ENCODE measurements around the gene EPB41L4A. TPM values are rescaled to one million over a fixed set of nuclear protein-coding genes. Genes with fewer than 3 reads are reported as not detected.
"Not testable (repeated sequence)": the region's sequence is repeated elsewhere in the genome, so short reads cannot be mapped to it uniquely, and the experiment has no call there.

EPB41L4A gene
- total RNA-seq, 2 donors from 2014 or later: 7.0 to 16.2 TPM

DNA sequence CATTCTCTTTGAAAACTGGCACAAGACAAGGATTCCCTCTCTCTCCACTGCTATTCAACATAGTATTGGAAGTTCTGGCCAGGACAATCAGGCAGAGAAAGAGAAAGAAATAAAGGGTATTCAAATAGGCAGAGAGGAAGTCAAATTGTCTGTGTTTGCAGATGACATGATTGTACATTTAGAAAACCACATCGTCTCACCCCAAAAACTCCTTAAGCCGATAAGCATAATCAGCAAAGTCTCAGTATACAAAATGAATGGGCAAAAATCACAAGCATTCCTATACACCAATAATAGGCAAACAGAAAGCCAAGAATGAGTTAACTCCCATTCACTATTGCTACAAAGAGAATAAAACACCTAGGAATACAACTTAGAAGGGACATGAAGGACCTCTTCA, 21.0 kb upstream of the EPB41L4A start:
- WGBS, 2 donors: 85 to 92% methylated on average over 2 of the region's 2 CpGs
- intact Hi-C loops (cut with DNase I): no loop called here
- DNase-seq: no peak
- Histone ChIP-seq H3K27ac (no peak overlapping the region), H3K36me3 (replicated peaks in 1 of 2; ENCODE audit: insufficient read depth in 1 of 2, low read depth in 2 of 2) (no peaks in the 10 kb centered on the region), H3K27me3 (no peaks in the 10 kb centered on the region), H3K4me3 (no peak overlapping the region), H3K4me1 (no peaks in the 10 kb centered on the region), H3K9me3 (no peaks in the 10 kb centered on the region)
- ATAC-seq: no peak
- no peak for TF ChIP-seq POLR2A (IDR thresholded peaks at IDR 0.05)
- TF ChIP-seq, protein P1, sequence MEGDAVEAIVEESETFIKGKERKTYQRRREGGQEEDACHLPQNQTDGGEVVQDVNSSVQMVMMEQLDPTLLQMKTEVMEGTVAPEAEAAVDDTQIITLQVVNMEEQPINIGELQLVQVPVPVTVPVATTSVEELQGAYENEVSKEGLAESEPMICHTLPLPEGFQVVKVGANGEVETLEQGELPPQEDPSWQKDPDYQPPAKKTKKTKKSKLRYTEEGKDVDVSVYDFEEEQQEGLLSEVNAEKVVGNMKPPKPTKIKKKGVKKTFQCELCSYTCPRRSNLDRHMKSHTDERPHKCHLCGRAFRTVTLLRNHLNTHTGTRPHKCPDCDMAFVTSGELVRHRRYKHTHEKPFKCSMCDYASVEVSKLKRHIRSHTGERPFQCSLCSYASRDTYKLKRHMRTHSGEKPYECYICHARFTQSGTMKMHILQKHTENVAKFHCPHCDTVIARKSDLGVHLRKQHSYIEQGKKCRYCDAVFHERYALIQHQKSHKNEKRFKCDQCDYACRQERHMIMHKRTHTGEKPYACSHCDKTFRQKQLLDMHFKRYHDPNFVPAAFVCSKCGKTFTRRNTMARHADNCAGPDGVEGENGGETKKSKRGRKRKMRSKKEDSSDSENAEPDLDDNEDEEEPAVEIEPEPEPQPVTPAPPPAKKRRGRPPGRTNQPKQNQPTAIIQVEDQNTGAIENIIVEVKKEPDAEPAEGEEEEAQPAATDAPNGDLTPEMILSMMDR (IDR thresholded peaks at IDR 0.05): no peak

DNA sequence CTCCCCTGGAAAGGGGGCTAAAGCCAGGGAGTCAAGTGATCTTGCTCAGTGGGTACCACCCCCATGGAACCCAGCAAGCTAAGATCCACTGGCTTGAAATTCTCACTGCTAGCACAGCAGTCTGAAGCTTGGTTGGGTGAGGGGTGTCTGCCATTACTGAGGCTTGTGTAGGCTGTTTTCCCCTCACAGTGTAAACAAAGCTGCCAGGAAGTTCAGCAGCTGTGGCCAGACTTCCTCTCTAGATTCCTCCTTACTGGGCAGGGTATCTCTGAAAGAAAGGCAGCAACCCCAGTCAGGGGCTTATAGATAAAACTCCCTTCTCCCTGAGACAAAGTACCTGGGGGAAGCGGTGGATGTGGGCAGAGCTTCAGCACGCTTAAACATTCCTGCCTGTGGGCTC, 17.1 kb upstream of the EPB41L4A start:
- TF ChIP-seq POLR2A (IDR thresholded peaks at IDR 0.05): no peak
- TF ChIP-seq, protein P1 (IDR thresholded peaks at IDR 0.05): no peak
- Histone ChIP-seq H3K36me3 (replicated peaks in 1 of 2; ENCODE audit: insufficient read depth in 1 of 2, low read depth in 2 of 2) (no peaks in the 10 kb centered on the region), H3K9me3 (no peaks in the 10 kb centered on the region), H3K4me1 (no peaks in the 10 kb centered on the region), H3K27ac (no peak overlapping the region), H3K27me3 (no peaks in the 10 kb centered on the region), H3K4me3 (no peak overlapping the region)
- intact Hi-C loops (cut with DNase I): no loop called here
- DNase-seq: no peak
- WGBS, 2 donors: 71 to 75% methylated on average over 2 of the region's 2 CpGs
- ATAC-seq: no peak

DNA sequence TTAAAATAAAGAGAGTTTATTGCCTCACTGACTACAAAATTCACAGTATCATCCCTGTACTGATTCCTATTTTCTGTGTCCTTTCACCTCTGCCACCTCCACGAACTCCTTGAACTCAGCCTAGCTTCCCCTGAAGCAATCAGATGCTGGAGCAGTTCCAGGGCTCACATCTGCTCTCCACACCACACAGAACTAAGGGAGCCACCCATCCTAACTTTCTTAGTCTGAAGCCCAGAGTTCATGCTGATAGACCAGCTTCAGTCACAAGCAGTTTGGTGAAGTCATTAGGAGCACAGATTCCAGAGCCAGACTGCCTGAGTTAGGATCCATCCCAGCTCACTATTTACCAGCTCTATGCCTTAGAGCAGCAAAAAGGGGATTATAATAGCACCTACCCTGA, 15.6 kb upstream of the EPB41L4A start:
- DNase-seq (no peak), ATAC-seq (no peak)
- Histone ChIP-seq H3K4me1 (no peaks in the 10 kb centered on the region), H3K36me3 (replicated peaks in 1 of 2; ENCODE audit: insufficient read depth in 1 of 2, low read depth in 2 of 2) (no peaks in the 10 kb centered on the region), H3K27ac (no peak overlapping the region), H3K9me3 (no peaks in the 10 kb centered on the region), H3K4me3 (no peak overlapping the region), H3K27me3 (no peaks in the 10 kb centered on the region)
- 27 to 42% methylated on average over 1 of the region's 1 CpG for WGBS, 2 donors
- intact Hi-C loops (cut with DNase I): no loop called here
- TF ChIP-seq, protein P1 (IDR thresholded peaks at IDR 0.05): no peak
- no peak for TF ChIP-seq POLR2A (IDR thresholded peaks at IDR 0.05)

DNA sequence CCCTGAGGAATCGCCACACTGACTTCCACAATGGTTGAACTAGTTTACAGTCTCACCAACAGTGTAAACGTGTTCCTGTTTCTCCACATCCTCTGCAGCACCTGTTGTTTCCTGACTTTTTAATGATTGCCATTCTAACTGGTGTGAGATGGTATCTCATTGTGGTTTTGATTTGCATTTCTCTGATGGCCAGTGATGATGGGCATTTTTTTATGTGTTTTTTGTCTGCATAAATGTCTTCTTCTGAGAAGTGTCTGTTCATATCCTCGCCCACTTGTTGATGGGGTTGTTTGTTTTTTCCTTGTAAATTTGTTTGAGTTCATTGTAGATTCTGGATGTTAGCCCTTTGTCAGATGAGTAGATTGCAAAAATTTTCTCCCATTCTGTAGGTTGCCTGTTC, 7.1 kb upstream of the EPB41L4A start:
- ATAC-seq; H3K27ac ChIP-seq; H3K4me1 ChIP-seq; H3K36me3 ChIP-seq (replicated peaks in 1 of 2; ENCODE audit: insufficient read depth in 1 of 2, low read depth in 2 of 2); H3K27me3 ChIP-seq; DNase-seq; H3K4me3 ChIP-seq; H3K9me3 ChIP-seq; intact Hi-C loops (cut with DNase I): not testable (repeated sequence)
- 70 to 77% methylated on average over 3 of the region's 3 CpGs for WGBS, 2 donors

DNA sequence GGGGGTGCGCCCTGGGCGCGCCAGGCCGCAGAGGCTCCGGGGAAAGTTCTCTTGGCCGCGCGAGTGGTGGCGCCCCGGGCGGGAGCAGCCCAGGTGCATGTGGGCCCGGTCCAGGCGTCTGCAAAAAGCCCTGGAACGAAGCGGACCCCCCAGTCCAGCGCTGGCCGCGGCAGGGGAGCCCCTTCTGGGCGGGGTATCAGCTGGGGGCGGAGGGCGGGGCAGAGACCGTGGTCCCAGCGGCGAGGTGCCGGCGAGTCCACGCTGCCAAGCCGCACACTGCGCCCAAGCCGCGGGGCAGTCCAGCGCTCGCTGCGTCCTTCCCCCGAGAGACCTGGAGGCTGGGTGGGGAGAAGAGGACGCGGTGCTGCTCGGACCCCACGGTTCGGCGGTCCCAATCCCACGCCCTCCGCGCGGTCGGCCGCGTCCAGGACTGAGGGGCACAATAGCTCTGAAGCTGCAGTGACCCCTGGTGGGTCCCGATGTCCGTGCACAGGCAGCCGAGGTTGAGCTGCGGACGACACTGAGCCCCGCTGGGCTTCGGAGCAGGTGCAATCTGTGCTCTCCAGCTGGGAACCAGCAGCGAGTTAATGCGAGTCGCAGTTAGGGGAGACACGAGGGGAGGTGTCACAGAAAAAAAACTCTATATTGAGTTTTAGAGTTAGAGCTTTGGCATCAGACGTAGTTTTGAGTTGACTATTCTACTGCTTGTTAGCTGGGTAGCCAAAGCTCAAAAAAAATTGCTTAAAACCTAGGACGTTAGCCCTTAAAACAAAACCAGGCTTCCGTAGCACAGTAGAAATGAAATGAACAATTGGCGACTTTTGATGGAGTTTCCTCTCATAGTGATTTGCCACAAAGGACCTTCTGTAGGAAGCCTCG, 1.1 kb upstream of the EPB41L4A start:
- 2 to 5% methylated on average over 16 to 62 of the region's 64 CpGs for WGBS, 2 donors
- TF ChIP-seq, protein P1 (IDR thresholded peaks at IDR 0.05): peak; percentile 75 to 97 (median 86)
- TF ChIP-seq POLR2A (IDR thresholded peaks at IDR 0.05): no peak
- peaks cover 18% of the 10 kb centered on the region for H3K4me1 ChIP-seq

More for the DNA sequence above, 1.1 kb upstream of the EPB41L4A start:
- DNase-seq (peak; percentile 82 to 91 (median 84)), ATAC-seq (peak; percentile 90)
- intact Hi-C loops (cut with DNase I): loop anchor here (10.0 kb wide), 1 partner anchor 205 kb away; no protein-coding TSS in a partner anchor
- Histone ChIP-seq H3K27ac (peak overlapping the region; percentile 37 to 89 (median 83)), H3K4me3 (peak overlapping the region; percentile 78 to 79), H3K9me3 (no peaks in the 10 kb centered on the region), H3K36me3 (replicated peaks in 1 of 2; ENCODE audit: insufficient read depth in 1 of 2, low read depth in 2 of 2) (no peaks in the 10 kb centered on the region), H3K27me3 (no peaks in the 10 kb centered on the region)

Data from body of pancreas (tissue), 4 donors.